Measurements from ENCODE around the gene PPP6R3. TPM values are rescaled to one million over a fixed set of nuclear protein-coding genes. Genes with fewer than 3 reads are reported as not detected.

PPP6R3 gene
- total and polyA plus RNA-seq, 2 of the 13 experiments (the other 11 are each of a cell fraction or from before 2014, with no cell fraction given), result 41.2 to 83.4 TPM

- Histone ChIP-seq H3K79me2 (ENCODE audit: insufficient read depth, low read length) (no peaks in the 10 kb centered on the region), H2AFZ (ENCODE audit: low read length) (no peak overlapping the region), H3K27me3 (ENCODE audit: control insufficient read depth in 1 of 2, insufficient read depth in 2 of 2, low read length in 2 of 2) (no peaks in the 10 kb centered on the region; a peak in 2 of 5 replicates), H3K4me2 (ENCODE audit: low read depth, low read length) (no peak overlapping the region), H4K20me1 (ENCODE audit: insufficient read depth, low read length) (no peaks in the 10 kb centered on the region), H3K9ac (ENCODE audit: insufficient read depth, low read depth, low read length) (no peak overlapping the region), H3K36me3 (replicated peaks in 1 of 2; ENCODE audit: control insufficient read depth in 1 of 2, insufficient read depth in 2 of 2, low read length in 2 of 2) (peaks cover 6 to 16% of the 10 kb centered on the region in 2 experiments; a peak in 3 of 5 replicates), H3K27ac (ENCODE audit: extremely low read length, insufficient read depth, low read length) (no peak overlapping the region), H3K9me3 (ENCODE audit: low read length) (no peaks in the 10 kb centered on the region), H3K4me1 (ENCODE audit: insufficient read depth, low read length) (no peaks in the 10 kb centered on the region; the same call in 1 of the 2 replicates), H3K4me3 (replicated peaks in 1 of 3; ENCODE audit: insufficient read depth in 1 of 3, low read depth in 2 of 3, low read length in 3 of 3) (no peak overlapping the region)
- ATAC-seq (peak; percentile 46), FAIRE-seq (no peak), DNase-seq (ENCODE audit: low spot score) (no peak)
- TF ChIP-seq ZNF770 (CRISPR knock-in tag; IDR thresholded peaks at IDR 0.05) (no peak), CSRNP1 (CRISPR knock-in tag; IDR thresholded peaks at IDR 0.05) (no peak), ELK4 (CRISPR knock-in tag; IDR thresholded peaks at IDR 0.05; ENCODE audit: borderline replicate concordance) (no peak), HHEX (CRISPR knock-in tag; IDR thresholded peaks at IDR 0.05) (no peak), RBM22 (optimal IDR thresholded peaks at IDR 0.05; ENCODE audit: low read length) (peak; percentile 75), AGO2 (optimal IDR thresholded peaks at IDR 0.05; ENCODE audit: low read depth, low read length) (peak; percentile 27), POLR2G (IDR thresholded peaks at IDR 0.05; ENCODE audit: low read depth, low read length) (peak; percentile 10; the same call in 1 of the 2 replicates), ZNF12 (CRISPR knock-in tag; IDR thresholded peaks at IDR 0.05) (no peak), FOSL2 (CRISPR knock-in tag; IDR thresholded peaks at IDR 0.05) (no peak)
- BruUV-seq (replicated peaks), result no TSS peak
- POLR2A ChIA-PET, result no interaction called here
- in situ Hi-C loops (cut with HindIII; ENCODE audit: extremely low pct_ligation_motif_present, low pct_unique_long_range_greater_than_20kb), result no loop called here
- 81% methylated on average over 18 of the region's 23 CpGs for WGBS (ENCODE audit: low lambda C conversion rate)
- intact Hi-C loops (cut with micrococcal nuclease; ENCODE audit: unreplicated experiment), result no loop called here
- CTCF ChIA-PET (ENCODE audit: low intra/inter-chr PET ratio, low total read pairs), result no interaction called here
These were observed 157.6 kb downstream of the PPP6R3 start for GRCh38 chr11:68617925-68618809.
